HPDE6-E6E7 (cell line): Measurements from ENCODE around the gene CYP2S1.

Experiments
- DNase-seq: peaks from one replicate; pipeline ENCODE4 v3.0.0; 2011; ENCODE audit warnings: missing footprints; ENCODE audit errors: extremely low spot score

Gene CYP2S1

DNA sequence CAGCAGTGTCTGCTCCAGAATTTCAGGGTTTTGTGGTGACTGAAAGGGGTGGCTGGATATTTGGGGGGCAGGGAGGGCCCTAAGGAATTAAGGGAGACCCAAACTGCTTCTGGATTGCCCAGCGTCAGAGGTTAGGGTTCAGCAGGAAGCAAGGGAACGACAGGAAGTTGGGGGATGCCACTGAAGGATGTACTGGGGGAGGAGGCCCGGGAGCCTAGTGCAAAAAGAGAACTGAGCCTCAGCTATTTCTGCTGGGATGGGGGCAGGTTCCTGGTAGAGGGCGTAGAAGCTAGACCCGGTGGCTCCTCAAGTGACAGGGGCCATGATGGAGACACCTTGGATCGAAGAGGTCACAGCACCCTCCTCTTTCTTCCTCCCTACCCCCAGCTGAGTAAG is 1.1 kb downstream of the CYP2S1 start:
- DNase-seq: no peak

DNA sequence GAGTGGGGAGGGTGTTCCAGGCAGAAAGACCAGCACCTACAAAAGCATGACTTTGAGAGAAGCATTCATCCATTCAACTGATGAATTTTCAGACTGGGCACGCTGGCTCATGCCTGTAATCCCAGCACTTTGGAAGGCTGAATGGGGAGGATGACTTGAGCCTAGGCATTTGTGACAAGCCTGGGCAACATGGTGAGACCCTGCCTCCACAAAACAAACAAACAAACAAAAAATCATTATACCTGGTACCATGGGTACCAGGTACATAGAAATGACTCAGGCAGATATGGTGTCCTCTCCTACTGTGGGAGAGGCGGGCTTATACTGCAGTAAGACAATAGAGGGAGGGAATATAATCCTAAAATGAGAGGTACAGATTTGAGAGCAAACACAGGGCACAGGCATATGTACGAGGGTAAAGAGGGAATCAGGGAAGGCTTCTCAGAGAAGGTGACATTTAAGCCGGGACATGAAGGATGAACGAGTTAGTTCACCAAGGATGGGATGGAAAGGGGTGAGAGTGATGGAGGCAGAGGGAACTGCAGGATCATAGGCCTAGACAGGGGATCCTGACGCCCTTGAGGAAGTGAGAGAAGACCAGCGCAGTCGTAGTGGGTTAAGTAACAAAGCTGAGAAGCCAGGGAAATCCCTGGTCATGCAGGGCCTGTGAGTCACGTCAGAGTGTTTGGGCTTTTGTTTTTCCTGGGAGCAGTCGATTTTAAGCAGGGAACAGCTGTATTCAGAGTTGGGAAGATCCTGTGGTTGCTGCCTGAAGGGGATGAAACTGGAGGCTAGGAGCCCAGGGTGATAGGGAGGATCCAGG is 2.9 kb downstream of the CYP2S1 start:
- DNase-seq: peak; percentile 67

DNA sequence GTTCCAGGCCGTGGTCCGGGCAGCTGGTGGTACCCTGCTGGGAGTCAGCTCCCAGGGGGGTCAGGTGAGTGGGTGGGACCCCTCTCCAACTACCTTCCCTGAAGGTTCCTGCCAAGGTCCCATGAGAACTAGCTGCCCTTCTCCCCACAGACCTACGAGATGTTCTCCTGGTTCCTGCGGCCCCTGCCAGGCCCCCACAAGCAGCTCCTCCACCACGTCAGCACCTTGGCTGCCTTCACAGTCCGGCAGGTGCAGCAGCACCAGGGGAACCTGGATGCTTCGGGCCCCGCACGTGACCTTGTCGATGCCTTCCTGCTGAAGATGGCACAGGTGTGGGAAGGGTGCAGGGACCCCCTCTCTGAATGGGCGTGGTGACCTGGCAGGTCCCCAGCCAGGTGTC is 5.5 kb downstream of the CYP2S1 start:
- DNase-seq: no peak

DNA sequence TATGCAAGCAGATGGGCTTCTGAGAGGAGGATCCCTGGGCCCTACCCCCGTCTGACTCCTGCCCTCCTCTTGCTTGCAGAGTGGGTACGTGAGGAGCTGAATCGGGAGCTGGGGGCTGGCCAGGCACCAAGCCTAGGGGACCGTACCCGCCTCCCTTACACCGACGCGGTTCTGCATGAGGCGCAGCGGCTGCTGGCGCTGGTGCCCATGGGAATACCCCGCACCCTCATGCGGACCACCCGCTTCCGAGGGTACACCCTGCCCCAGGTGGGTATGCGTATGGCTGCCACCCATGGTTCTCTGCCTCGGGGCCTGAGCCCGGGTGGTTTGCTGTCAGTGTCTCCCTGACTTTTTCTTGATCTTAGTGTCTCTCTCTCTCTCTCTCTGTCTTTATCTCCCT is 10.4 kb downstream of the CYP2S1 start:
- DNase-seq: no peak

DNA sequence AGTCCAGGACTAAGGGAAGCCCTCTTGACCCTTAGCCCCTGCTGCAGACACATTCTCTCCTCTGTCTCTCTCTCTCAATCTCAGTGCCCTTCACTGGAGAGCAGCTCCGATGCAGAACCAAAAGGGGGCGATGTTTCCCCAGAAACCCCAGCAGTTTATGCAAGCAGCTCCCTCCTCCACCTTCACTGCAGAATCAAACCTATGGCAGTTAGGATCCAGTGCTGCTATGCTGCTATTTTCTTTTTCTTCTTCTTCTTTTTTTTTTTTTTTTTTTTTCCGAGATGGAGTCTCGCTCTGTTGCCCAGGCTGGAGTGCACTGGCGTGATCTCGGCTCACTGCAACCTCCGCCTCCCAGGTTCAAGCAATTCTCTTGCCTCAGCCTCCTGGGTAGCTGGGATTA is 11.3 kb downstream of the CYP2S1 start:
- DNase-seq: peak; percentile 72

DNA sequence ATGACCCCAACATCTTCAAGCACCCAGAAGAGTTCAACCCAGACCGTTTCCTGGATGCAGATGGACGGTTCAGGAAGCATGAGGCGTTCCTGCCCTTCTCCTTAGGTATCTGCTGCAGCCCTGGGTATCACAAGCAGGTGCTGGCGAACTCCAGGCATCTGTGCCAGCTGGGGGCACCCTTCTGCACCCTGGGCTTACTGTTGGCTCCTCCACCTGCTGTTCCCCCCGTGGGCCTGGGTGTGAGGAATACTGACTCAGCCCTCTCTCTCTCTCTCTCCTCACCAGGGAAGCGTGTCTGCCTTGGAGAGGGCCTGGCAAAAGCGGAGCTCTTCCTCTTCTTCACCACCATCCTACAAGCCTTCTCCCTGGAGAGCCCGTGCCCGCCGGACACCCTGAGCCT is 13.0 kb downstream of the CYP2S1 start:
- DNase-seq: no peak

DNA sequence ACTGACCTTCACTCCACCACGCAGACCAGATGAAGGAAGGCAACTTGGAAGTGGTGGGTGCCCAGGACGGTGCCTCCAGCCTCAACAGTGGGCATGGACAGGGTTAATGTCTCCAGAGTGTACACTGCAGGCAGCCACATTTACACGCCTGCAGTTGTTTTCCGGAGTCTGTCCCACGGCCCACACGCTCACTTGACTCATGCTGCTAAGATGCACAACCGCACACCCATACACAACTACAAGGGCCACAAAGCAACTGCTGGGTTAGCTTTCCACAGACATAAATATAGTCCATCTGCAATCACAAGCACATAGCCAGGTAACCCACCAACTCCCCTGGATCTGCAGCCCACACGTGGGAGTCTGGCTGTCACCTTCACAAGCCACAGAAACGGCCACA is 13.4 kb downstream of the CYP2S1 start:
- DNase-seq: no peak

DNA sequence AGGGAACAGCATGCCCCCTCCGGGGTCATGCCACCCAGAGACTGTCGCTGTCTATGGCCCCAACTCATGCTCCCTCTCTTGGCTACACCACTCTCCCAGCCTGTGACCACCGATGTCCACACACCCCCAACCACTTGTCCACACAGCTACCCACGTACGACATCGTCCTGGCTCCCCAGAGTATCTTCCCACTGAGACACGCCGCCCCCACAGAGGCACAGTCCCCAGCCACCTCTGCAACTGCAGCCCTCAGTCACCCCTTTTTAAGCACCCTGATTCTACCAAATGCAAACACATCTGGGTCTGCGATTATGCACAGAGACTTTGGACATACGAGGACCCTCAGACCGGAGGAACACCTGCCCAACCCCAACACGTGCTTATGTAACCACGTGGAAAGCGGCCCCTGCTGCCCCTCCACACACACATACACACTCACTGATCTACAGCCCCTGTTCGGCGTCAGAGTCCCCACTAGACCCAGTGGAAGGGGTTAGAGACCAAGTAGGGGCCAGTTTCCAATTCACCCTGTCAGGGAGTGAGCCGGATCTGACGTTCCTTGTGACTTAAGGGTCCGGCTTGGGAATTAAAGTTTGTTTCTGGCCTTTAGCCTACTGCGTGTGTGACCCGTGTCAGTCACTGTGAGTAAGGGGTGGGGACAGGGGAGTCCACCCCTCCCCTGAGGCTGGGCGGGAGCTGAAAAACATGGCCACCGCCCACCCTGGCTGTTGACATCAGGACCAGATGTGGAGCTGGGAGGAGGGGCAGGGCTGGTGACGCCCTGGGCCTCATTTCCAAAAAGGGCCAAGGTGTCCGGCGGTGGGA is 14.1 kb downstream of the CYP2S1 start:
- no peak for DNase-seq

DNA sequence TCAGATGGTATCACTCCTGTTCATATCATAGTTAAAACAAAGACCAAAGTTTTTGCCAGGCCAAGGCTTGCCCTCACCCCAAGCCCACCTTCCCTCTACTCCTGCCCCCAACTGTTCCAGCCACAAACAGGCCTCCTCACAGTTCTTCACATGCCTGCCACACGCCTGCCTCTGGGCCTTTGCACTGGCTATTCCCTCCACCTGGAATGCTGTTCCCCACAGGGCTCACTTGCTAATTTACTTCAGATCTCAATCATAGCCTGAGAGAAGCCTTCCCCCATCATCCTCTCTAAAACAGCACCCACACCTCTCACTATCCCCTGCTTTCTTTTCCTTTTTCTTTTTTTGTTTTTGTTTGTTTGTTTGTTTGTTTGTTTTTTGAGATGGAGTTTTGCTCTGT is 21.1 kb downstream of the CYP2S1 start:
- no peak for DNase-seq

DNA sequence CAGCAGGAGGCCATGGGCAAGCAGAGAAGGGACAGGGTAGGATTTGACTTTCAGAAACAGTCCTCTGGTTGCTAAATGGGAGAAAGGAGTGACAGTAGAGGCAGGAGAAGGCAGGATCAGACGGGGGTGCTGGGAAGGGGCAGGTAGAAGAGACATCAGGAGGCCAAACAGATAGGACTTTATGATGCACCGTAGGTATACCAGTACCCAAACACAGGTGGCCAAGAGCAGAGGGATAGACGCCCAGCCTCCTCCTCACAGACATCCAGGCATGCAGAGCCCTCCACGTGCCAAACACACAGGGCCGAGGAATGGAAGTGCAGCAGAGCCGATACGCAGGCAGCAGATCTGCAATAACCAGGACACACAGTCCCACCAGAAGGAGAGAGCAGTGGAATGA is 24.7 kb downstream of the CYP2S1 start:
- no peak for DNase-seq

DNA sequence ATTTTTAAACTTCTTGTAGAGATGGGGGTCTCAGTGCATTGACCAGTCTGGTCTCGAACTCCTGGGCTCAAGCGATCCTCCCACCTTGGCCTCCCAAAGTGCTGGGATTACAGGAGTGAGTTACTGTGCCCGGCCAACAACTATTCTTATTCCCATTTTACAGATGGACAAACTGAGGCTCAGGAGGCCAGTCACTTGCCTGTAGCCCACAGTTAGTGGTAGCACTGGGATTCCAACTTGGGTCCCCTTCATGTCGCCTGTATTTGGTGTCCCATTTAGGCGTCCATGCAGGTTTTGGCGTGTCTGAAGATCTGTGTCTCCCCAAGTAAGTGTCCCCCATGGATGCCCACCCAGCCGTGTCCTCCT is 25.2 kb downstream of the CYP2S1 start:
- DNase-seq: no peak

DNA sequence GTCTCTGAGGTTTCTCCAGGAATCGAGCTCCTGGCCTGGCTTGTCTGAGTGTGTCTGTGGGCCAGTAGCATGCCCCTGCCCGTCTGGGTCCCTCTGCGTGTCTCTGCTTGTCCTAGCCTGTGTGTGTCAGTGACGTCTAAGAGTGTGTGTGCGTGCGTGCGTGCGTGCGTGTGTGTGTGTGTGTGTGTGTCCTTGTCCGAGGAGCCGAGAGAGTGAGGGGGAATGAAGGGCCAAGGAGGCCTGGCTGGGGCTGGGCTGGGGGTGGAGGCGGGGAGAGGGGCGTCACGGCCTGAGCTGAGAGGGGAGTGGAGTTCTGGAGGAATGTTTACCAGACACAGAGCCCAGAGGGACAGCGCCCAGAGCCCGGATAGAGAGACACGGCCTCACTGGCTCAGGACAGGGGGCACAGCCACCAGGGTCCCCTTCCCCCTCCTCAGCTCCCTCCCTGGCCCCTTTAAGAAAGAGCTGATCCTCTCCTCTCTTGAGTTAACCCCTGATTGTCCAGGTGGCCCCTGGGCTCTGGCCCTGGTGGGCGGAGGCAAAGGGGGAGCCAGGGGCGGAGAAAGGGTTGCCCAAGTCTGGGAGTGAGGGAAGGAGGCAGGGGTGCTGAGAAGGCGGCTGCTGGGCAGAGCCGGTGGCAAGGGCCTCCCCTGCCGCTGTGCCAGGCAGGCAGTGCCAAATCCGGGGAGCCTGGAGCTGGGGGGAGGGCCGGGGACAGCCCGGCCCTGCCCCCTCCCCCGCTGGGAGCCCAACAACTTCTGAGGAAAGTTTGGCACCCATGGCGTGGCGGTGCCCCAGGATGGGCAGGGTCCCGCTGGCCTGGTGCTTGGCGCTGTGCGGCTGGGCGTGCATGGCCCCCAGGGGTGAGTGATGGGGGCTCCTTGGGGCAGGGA is 25.8 kb downstream of the CYP2S1 start, which contains the start of gene AXL:
AXL (plus strand) TSS at position 609 of the 893 bp plus-strand sequence; CDS start at position 779, 170 bp downstream.
- DNase-seq: peak; percentile 85

DNA sequence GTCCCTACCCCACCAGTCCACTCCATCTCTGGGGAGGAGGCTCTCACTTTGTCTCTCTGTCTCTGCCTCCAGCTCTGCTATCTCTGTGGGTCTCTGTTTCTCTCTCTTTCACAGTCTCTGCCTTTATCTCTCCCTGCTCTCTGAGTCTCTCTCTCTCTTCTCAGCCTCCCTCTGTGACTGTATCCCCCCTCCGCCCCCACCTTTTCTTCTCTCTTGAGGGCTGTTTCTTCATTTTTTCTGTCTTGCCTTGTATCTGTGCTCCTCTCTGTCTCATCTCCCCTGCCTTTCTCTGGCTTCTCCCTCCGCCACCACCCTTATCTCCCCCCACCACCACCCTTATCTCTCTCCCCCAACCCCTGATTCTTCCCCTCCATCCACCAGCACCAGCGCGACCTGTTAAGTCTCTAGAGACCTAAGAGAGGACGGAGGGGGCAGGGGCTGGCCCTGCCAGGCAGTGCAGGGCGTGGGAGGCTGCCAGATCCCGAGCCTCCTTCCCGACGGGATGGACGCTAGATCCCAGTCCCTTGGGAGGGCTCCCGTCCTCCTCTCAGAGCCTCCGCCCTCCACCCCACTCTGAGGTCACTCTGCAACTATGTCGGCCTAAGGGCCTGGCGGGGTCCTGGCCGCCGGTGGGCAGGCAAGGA is 27.0 kb downstream of the CYP2S1 start:
- no peak for DNase-seq

DNA sequence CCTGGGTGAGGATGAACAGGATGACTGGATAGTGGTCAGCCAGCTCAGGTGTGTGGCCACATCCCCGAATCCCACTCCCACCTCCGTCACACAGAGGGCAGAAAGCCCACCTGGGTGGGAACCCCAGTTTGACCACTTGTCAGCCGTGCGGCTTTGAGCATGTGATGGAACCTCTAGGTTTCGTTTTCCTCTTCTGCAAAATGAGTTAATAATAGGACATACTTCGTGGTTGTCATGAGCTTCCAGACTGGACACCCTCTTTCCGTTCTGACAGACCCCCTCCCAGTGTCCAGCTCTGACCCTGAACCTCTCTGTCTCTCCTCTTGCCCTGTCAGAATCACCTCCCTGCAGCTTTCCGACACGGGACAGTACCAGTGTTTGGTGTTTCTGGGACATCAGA is 27.8 kb downstream of the CYP2S1 start:
- no peak for DNase-seq

DNA sequence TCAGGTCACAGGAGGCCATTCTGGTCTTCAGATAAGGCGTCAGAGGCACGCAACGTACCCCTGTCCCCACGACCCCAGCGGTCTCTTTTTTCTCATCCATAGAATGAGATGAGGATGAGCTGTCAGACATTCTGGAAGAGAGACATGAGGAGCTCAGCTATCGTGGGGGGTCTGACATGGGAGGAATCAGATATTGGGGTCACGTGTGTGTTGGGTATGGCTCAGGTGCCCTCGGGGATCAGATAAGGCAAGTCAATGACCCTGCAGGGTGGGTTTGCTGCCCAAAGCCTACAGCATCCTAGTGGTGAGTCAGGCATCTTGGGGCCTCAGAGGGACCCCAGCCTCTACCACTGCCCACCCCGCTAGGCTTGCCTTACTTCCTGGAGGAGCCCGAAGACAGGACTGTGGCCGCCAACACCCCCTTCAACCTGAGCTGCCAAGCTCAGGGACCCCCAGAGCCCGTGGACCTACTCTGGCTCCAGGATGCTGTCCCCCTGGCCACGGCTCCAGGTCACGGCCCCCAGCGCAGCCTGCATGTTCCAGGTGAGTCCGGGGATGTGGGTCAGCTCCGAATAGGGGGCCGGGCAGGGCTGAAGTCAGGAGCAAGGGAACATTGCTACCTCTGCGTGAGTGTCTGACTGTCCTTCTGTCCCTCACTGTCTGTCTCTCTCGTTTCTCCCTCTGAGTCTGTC is 28.6 kb downstream of the CYP2S1 start:
- no peak for DNase-seq

DNA sequence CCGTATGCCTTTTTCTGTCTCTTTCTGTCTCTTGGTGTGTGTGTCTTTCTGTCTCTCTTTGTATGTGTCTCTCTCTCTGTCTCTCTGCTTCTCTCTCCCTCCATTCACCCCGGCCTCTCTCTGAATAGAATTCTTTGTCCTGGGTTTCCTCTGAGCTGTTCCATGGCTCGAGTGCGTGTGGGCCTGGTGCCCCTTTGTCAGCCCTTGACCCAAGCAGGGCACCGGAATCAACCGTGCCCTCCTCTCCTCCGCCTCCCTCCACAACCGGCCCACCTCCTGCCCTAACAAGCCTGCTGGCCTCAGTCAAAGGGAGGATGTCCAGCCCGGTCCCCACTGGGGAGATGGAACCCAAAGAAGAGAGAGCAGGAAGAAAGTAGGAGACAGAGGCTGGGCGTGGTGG is 29.2 kb downstream of the CYP2S1 start:
- no peak for DNase-seq

DNA sequence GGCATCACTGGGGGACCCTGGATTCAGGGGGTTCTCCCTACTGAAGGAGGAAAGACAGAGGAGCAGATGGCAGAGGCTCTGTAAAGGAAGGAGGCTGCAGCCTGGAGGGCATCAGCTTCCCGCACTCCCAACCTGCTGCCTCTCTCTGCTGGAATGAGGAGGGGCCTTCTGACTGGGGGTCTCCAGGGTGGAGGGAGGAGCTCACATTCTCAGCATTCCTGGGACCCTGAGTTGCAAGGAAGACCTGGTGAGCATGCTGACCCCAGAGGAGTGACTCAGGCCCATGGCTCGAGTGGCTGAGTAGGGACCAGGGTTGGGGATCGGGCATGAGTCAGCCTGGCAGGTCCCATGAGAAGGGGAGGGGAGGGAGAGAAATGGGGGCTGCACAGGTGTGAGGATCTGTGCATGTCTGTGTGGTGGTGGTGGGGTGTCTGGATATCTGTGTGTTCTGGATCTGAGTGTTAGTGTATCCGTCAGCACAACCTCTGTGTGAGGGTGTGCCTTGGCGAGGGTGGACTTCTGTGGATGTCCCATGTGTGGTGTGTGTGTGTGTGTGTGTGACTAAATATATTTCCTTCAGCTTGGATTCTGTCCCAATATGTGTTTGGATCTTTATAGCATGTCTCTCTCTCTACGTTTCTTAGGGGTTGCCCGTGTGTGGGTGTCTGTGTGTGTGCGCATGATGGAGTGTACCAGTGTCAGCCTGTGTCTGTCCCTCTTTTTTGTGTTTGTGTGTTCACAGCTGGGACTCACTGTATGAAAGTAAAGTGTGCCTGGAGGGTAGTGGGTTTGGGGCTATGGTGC is 30.6 kb downstream of the CYP2S1 start:
- DNase-seq: peak; percentile 75

DNA sequence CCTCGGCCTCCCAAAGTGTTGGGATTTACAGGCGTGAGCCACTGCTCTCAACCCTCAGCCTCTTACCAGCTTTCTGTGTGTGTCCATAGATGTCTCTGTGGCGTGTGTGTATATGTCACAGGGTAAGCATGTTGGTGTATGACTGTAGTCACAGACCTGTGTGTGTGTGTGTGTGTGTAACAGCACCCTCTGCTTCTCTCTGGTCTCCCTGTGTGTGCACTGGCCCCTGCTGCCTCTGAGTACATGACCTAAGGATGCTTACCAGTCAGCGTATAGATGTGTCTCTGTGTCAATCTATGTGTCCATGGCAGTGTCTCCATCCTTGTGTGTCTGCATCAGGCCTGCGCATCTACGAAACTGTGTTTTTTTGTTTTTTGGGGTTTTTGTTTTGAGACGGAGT is 31.6 kb downstream of the CYP2S1 start:
- no peak for DNase-seq

DNA sequence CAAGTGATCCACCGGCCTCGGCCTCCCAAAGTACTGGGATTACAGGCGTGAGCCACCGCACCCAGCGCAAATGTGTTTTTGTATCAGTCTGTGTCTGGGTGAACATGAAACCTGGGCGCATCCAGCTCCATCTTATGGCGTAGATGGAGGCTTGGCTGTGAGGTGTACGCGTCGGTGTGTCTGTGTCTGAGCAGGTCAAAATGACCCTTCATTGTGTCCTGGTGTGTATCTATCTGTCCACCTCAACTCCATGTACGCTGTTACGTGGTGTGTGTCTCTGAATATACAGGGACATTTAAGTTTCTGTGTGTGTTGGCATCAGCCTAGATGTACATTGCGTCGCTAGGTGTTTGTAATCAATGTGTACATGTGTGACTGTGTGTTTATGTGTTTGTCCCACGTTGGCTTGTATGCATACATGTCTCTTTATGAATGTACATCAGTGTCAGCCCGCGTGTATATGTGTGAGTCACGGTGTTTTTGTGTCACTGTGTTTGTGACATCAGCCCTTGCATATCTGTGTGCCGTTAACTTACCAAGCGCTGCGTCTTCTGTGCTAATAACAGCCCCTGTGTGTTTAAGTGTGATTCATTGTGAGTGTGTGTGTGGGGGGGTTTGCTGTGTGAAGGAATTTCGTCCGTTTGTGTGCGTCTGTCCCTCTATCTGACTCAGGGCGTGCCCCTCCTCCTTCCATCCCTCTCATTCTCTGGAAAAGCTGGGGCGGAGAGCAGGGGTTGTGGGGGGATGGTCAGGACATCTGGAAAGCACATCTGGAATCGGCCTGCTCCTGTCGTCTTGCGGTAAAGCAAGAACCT is 32.4 kb downstream of the CYP2S1 start:
- DNase-seq: peak; percentile 85
